Midbrain (tissue), 1 donor: Measurements from ENCODE around the gene ADARB2.
"Not testable (repeated sequence)": the region's sequence is repeated elsewhere in the genome, so short reads cannot be mapped to it uniquely, and the experiment has no call there.

Experiments used
- DNase-seq: peaks from one replicate; lab custom pipeline; 2025; lab: John Stamatoyannopoulos, UW

The ADARB2 gene

DNA sequence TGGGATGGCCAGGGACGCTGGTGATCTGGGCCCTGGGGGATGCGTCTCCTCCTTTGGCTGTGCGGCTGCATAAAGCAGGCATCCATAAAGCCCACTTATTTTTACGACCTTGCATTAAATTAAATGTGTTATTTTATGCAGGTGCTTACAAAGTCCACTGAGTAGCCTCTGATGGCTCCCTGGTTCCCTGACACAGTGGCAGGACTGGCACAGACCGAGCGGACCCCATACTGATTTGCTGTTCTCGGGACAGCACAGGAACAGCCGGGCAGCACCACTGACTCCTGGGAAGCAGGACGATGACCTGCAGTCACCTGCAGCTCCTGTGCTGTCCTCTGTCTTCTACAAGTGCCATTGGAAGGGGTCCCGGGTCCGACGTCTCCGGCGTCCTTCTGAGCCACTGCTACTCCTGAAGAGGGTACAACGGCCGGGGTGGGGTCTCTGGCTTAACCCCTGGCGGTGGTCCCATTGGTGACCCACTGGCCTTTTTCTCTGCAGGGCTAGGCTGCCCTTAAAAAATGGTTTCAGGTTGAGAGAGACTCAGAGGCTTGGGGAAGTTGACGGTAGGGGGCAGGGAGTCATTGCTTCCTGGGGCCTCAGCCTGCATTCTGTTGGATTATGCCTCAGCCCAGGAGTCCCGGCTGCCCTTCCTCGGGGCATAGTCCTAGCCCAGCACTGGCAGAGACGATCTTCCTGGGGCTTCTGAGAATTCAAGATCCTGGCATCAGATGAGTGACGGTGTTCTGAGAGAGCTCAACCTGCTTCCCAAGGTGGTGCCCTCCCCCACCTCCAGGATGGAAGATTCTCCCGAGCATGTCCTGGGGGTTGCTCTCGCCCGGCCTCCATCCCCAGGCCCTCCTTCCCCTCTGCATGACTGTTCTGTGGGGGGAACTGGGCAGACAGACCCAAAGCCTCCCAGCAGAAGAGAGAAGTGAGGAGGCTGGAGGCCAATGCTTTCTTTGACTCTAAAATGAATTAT, 330.1 kb downstream of the ADARB2 start:
- no peak for DNase-seq

DNA sequence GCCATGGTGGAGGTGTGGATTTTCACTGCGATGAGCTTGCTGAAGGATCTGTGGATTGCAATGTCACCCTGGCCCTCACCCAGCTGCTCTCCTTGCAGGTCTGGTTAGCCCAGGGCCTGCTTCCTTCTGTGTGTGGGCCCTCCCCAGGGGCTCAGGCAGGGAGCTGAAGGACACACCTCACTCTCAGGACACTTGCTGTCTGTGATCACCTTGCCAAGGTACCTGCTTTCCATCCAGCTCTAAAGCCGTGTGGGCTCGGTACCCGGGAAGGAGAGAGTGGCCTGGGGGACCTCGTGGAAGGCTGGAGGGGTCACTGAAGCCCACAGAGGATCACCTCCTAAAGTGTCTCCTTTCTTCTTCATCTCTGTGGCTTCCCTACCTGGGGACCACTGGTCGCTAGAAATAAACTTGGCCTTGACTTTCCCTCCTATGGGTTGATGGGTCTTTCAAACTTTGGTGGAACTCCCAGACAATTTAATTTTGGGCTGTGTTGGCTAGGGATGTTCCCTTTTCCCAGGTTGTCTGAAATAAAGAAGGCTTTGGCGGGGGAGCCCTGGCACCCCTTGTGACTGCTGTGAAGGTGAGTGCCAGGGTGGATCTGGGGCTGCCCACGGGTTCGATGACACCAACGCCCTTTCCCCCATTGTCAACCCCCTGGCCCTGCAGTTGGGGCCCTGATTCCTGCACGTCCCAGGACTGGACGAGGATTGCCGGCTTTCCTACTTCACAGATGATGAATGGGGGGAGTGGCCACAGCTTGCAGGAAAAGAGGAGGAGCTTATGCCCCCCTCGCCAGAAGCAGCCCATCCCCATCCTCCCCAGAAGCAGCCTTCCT, 331.0 kb downstream of the ADARB2 start:
- no peak for DNase-seq

DNA sequence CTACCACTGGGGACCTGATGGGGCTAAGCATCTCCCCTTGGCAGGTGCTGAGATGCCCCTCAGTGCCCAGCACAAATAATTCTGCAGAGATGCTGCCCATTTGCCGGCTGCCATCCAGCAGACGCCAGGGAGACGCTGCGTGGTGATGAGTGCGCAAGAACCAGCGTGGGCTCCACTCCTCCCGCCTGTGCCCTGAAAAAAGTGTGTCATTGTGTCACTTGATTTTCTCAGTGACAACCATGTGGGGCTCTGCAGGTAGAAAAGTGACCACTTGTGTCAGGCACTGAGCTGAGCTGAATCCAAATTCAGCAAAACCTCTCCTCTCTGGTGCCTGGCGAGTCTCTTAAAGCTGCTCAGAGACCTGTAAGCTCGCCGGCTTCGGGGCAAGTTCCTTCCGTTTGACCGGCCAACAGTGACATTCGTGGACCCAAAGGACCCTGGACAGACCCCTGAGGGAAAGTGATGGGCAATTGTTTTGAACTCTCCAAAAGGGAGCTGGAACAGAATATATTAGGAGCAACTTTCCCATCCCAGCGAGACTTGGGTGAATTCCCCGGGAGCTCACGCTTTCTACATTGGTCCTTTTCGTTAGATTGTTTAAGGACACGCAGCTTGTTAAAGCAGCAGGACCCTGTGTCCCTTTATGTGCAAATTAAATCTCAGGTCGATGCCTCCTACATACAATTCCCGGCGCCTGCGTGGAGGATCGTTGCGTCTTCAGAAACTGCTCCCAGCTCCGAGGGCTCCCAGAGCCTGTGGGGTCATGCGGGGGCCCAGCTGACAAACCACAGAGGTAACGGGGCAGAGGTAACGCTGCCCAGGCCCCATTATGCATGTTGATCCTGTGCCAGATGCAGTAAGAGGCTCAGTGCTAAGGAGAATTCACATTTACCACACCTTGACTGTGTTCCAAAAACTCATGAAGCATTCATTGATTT, 332.7 kb downstream of the ADARB2 start:
- DNase-seq = no peak

DNA sequence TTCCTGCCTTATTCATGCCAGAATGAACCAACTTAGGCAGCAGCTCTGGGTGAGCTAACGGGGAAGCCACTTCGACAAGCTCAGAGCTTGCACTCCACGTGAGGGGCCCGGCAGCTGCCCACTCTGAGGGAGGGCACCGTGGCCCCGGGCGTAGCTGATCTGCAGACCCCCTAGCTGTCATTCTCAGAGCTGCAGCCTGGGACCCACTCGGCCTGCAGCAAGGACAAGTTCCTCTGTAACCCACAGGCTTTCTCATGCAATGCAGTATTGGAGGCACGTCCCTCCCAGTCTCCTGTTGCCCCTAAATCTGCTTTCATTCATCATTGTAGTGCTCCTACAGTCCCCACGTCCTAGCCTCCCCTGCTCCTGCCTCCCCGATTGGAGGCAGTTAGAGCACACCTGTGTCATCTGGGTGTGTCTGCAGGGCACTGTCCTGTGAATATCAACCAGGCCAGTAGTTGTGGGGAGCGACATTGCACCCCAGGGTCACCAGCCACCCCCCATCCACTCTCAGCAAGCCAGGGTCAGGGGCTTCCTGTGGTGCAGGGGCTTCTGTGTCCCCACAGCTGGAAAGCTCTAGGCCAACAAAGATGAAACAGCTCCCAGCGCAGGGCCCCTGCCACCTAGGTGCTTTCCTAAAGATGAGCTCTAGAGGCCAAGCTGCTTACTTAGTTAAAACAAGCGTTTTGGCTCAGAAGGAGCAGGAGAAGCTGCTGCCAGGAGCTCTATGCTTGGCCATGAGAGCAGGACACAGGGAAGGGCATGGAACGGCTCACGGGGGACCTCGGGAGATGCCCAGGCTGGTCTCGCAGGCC, 333.6 kb downstream of the ADARB2 start:
- DNase-seq = no peak

DNA sequence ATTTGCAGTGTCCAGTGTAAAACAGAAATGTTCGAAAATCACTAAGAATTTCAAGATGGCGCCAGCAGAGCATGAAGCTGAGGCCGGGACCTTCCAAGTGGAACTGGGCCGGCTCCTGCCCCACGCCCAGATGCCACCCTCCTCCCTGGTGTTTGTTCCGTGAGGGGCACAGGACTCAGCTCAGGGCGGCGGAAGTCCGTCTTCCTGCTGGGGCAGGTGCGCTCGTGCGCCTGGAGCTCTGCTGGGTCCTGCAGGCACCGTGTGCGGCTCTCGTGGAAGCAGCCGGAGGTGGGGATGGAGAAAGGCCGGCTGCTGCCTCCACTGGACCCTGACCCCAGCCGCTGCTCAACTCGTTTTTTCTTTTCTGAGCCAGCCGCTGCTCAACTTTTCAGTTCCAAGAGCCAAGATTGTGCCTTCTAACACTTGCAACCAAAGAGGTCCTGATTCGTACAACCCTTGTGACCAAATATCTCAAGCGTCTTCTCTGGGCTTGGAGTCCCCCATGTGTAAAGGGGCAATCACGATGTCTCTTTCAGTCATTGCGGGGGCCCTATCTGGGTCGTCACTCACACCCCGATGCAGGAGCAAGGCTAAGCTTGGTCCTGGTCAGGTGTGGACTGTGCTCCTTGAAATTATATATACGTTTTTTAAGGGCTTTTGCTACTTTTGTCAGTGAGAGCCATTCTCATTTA, 334.4 kb downstream of the ADARB2 start:
- no peak for DNase-seq

DNA sequence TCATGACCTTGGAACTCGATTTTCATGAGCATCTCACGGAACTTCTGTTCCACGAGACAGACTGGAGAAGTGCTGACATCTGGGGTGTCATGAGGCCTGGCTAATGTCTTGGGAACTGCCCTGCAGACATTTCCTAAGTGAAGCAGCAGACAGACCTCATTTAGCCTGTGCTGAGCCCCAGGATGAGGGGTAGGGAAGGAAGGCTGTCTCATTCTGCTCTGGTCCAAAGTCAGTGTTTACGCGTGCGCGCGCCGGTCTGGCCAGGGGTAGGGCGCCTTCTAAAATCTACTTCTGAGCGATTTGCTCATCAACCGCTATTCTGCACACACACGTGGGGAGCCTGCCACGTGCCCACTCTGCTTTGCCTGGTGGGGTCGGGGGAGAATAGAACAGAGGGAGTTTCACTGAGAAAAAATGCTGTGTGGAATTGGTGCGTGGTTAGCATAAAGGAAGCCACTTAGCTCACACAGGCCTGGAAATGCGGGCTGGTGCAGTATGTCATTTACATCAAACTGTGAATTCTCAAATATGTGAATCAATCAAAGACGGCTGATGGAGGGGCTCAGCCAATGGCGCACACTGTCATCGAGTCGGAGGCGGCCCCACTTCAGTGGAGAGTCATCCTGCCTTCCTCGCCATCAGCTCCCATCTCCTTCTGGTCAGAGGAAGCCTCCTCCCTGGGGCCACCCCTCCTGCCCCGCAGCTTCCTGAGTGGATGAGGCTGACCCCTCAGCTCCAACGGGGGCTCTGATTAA, 335.1 kb downstream of the ADARB2 start:
- DNase-seq = no peak

DNA sequence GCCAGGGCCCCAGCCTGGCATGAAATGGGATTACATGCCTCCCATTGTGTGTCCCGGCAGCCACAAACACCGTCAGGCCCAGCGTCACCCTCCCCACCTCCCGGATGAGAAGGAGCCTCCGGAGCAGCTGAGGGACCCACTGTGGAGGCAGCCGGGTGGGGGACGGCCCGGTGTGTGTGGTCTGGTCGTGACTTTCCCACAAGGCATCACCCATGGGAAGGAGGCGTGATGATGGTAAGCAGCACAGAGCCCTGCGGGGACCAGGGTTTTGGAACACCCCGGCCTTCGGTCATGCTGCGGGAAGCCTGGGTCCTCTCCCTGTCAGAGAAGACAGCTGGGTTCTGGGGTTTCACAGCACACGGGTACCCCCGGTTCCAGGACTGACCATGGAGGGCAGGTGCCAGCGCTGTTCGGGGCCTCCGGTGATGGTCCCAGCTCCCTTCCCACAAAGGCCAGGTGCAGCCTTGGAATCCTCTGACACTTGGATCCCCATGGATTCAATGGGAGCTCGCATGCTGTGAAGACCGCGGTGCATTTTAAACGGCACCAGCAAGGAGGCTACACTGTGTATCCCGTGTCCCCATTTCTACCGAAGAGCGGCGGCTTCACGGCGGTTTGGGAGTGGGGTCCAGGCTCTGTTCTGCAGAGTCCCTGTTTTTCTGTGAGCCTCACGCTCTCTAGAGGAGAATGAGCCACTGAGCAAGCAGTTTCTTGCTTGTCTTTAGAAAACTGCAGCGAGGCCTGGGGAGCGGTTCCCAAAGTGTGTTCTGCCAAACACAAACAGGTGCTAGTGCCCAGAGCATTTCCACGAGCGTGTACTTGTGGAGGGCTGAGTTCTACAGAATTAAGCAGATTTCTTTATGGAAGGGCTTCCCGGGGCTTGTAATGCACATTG, 336.0 kb downstream of the ADARB2 start:
- DNase-seq = no peak

DNA sequence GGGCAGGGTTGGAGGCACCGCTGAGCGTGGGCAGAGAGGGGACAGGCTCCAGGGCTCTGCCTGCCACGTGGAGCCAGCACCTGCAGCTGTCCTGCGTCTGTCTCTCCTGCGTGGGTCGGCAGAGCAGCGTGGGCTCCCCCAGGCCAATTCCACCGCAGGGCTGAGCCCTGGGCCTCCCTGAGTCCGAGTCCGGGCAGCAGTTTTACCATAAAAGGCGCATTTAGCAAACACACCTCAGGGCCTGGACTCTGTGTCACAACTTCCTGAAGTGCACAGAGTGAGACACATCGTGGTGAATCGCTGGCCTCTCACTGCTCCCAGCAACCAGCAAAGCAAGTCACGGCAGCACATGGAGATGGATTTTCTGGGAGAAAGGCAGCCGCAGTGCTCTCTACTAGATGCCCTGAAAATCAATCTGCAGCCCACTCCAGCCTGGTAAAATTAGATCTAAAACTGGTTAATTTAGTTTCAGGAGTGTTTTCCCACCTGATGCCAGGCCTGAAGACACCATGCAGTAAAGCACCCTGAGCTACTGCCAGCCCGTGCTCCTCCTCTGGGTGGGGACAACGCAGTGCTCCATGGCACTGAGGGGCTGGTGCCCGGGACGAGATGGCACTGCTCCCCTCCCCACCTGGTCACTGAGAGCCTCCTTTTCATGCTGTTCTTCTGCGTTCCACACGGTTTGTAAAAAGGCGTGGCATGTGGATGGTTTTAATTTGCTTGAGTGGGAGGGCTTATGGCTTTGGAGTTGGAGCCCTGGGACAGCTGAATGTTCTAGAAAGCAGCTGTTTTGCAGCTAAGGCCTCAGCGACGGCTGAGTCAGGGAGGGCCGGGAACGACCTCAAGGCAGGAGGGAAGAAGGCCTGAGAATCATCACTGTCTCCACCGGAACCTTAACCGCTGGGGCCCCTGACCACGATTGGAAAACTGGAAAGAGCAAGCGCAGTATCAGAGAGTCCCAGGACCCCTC, 336.9 kb downstream of the ADARB2 start:
- DNase-seq = no peak

DNA sequence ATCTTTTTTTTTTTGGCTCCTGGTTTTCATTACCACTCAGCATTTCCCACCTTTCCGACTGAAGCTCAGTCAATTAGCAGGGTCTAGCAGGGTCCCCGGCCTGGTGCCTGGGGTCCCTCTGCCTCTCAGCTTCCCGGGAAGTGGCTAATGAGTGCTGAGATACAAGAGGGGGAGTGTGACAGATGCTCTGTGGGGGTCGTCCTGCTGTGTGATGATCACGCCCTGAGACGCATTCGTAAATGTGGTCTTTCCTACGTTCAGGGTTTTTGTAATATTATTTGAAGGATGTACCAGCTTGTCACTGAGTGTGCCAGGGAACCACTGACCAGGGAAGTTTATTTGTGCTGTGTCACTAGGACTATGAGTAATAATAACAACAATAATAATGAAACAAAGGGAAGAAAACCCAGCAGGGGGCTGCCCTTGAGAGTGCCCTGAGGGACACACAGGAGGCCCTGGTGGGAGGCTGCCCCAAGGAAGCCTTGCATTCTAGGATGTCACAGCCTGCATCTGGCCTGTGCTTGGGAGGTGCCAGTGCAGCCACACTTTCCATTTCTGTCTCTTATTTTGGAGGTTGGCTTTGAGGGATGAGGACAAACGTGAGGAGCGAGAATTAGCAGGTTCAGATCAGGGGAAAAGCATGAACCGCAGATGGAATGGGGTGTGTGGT, 337.8 kb downstream of the ADARB2 start:
- DNase-seq = no peak

DNA sequence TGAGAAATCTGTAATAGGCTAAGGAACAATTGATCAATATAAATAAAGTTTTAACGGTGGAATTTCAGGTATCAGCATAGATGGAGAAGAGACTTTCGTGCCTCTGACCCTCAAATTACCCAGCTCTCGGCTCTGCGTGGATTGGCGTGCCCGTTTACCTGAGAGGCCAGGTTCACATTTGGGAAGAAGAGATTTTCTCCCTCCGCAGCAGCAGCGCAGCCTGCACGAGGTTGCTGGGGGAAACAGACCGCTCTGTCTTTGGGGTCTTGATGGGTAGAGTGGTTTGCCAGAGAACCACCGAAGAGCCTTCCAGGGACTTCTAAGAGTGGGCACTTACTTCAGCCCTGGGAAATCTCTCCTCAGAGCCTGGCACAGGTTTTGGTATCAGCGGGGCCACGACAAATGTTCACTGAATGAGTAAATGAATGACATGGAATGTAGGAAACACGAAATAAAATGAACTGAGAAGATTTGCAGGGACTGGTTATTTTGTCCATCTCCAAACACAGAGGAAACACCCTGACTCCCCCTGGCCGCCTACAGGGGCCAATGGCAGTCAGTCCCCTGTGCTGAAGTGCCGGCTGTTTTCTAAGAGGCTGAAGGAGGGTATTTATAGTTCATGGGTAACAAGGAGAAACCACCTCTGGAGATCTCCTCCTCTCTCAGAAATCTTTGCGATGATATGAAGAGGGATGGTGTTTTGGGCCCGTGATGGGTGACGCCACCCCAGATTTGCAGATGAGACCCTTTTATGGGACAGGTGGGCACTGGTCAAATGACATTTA, 338.5 kb downstream of the ADARB2 start:
- no peak for DNase-seq

DNA sequence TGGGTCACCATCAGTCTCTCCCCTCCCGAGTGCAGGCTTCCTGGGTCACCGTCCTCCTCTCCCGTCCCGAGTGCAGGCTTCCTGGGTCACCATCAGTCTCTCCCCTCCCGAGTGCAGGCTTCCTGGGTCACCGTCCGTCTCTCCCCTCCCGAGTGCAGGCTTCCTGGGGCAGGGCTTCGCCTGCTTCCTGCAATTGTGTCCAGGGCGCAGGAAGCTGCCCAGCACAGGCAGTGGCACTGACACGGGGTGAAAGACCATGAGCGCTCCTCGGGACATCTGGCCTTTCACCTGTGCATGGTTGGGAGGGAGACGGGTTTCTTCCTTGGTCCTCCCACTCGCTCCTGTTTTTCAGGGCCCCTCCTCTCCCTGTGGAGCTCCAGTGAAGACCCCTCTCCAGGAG, 339.2 kb downstream of the ADARB2 start:
- DNase-seq = not testable (repeated sequence)

DNA sequence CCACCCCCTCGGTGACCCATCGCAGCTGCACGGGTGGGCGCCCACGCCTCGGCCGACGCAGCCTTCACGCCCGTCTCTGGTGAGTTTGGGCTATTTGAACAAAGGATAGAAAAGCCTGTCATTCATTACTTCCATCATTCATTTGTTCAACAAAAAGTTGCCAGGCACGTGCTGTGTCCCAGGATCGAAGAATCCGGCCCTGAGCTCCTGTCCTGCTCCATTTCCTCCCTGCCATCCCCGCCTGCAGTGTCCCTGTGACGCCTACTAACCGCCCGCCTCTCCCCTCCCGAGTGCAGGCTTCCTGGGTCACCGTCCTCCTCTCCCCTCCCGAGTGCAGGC, 341.1 kb downstream of the ADARB2 start:
- no peak for DNase-seq

DNA sequence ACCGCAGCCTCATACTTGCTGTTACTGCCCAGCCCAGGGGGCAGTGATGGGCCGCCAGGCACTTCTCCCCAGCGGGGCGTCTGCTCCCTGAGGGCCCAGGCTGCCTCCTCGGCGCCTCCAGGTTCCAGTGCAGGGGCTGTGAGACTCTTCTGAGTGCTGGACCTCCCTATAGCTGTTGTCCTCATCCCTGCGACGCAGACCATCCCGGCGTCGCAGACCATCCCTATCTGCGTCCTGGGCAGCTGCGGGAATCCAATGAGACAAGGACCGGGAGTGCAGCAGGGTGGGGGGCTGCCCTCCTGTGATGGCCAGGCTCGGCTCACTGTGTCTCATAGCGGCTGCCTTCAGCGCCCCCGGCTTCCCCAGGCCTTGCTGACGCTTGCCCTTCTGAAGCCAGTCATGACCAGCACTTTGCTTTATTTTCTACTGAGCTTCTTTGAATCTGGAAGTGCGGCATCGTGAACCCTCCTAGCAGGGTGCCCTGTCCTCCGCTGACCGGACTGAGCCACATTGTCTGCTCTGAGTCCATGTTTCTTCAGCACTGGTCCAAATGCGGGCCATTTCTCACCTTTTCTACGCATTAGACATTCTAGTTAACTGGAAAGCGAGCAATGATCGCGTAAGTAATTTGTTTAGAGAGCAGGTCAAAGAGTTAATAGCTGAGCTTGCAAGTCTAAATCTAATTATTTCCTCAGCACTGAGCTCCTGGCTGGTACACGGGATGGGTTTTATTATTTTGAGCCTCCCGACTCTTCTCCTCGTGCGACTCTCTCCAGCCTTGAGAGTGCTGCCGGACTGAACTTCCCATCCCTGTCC, 341.6 kb downstream of the ADARB2 start:
- no peak for DNase-seq

DNA sequence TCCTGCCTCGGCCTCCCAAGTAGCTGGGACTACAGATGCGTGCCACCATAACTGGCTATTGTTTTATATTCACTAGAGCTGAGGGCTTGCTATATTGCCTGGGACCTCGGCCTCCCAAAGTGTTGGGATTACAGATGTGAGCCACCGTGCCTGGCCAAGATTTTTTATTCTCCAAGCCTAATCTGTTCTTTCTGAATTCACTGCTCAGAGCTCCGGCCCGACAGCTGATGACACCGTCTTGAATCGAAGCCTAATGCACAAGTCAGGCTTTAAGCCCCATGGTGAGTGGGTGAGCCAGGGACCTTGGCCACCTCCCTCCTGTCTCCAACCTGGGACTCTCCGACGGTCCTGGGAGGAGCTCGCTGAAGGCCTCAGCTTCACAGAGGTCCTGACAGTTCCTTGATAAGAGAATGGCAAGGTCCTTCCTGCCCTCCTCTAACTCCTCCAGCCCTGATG, 342.3 kb downstream of the ADARB2 start:
- no peak for DNase-seq
